H9 (cell line): ENCODE measurements around the gene ARL6IP6. TPM values are rescaled to one million over a fixed set of nuclear protein-coding genes. Genes with fewer than 3 reads are reported as not detected.

Source experiments
- DNase-seq: peaks from one replicate; pipeline ENCODE4 v3.0.0-alpha.2; 2017
- H2AFZ ChIP-seq: one replicate; pipeline ENCODE4 v1.6.1; 2013; ENCODE audit warnings: mild to moderate bottlenecking, low read length, control low read depth, moderate library complexity
- H2AK5ac ChIP-seq: 2 replicates; pipeline ENCODE4 v1.6.1; 2013; ENCODE audit warnings: low read length, control low read depth, mixed read lengths; ENCODE audit not compliant: insufficient read length
- H2BK120ac ChIP-seq: one replicate; pipeline ENCODE4 v1.6.1; 2013; ENCODE audit warnings: low read depth, mild to moderate bottlenecking, low read length, control low read depth, inconsistent platforms; ENCODE audit not compliant: poor library complexity, severe bottlenecking
- H2BK12ac ChIP-seq: 2 replicates; pipeline ENCODE4 v1.6.1; 2013; ENCODE audit warnings: low read length, control low read depth, mixed read lengths, low read depth; ENCODE audit not compliant: insufficient read length
- H2BK15ac ChIP-seq: 2 replicates; pipeline ENCODE4 v1.6.1; 2013; ENCODE audit warnings: low read depth, low read length, control low read depth
- H2BK20ac ChIP-seq: one replicate; pipeline ENCODE4 v1.6.1; 2013; ENCODE audit warnings: low read depth, mild to moderate bottlenecking, low read length, control low read depth, inconsistent platforms; ENCODE audit not compliant: poor library complexity, severe bottlenecking
- H2BK5ac ChIP-seq: 2 replicates; pipeline ENCODE4 v1.6.1; 2013; ENCODE audit warnings: low read length, control low read depth, mixed read lengths; ENCODE audit not compliant: insufficient read length
- H3K14ac ChIP-seq: 2 replicates; pipeline ENCODE4 v1.6.1; 2013; ENCODE audit warnings: low read length, control low read depth; ENCODE audit not compliant: insufficient read depth
- H3K18ac ChIP-seq: 2 replicates; pipeline ENCODE4 v1.6.1; 2013; ENCODE audit warnings: low read depth, mild to moderate bottlenecking, mixed read lengths, low read length, control low read depth; ENCODE audit not compliant: insufficient read length
- H3K23ac ChIP-seq: 2 replicates; pipeline ENCODE4 v1.6.1; 2013; ENCODE audit warnings: low read length, control low read depth, mixed read lengths, low read depth; ENCODE audit not compliant: insufficient read length
- H3K23me2 ChIP-seq: 2 replicates; pipeline ENCODE4 v1.6.1; 2013; ENCODE audit warnings: low read depth, mild to moderate bottlenecking, mixed read lengths, low read length, control low read depth; ENCODE audit not compliant: insufficient read length, poor library complexity, severe bottlenecking
- H3K27ac ChIP-seq: 2 replicates; pipeline ENCODE4 v1.5.1; 2013; ENCODE audit warnings: low read length, control low read depth, mixed read lengths, low read depth; ENCODE audit not compliant: insufficient read length
- H3K27me3 ChIP-seq: 2 replicates; pipeline ENCODE4 v1.6.1; 2013; ENCODE audit warnings: low read length, control low read depth, inconsistent platforms; ENCODE audit not compliant: insufficient read depth
- H3K4ac ChIP-seq: 2 replicates; pipeline ENCODE4 v1.6.1; 2013; ENCODE audit warnings: low read depth, mild to moderate bottlenecking, control low read depth, inconsistent platforms, low read length, moderate library complexity
- H3K4me1 ChIP-seq: 2 replicates; pipeline ENCODE4 v1.6.1; 2013; ENCODE audit warnings: low read length, control low read depth, inconsistent platforms; ENCODE audit not compliant: insufficient read depth
- H3K4me2 ChIP-seq: 2 replicates; pipeline ENCODE4 v1.6.1; 2013; ENCODE audit warnings: low read length, control low read depth, mixed read lengths; ENCODE audit not compliant: insufficient read length, insufficient read depth
- H3K56ac ChIP-seq: 2 replicates; pipeline ENCODE4 v1.6.1; 2013; ENCODE audit warnings: low read depth, mild to moderate bottlenecking, mixed read lengths, low read length, control low read depth; ENCODE audit not compliant: insufficient read length
- H3K79me1 ChIP-seq: 2 replicates; pipeline ENCODE4 v1.6.1; 2013; ENCODE audit warnings: low read depth, mild to moderate bottlenecking, moderate library complexity, low read length, control low read depth, inconsistent platforms; ENCODE audit not compliant: insufficient read depth, poor library complexity, severe bottlenecking
- H3K79me2 ChIP-seq: 2 replicates; pipeline ENCODE4 v1.6.1; 2013; ENCODE audit warnings: low read length, control low read depth, inconsistent platforms; ENCODE audit not compliant: insufficient read depth
- H3K9ac ChIP-seq: 2 replicates; pipeline ENCODE4 v1.6.1; 2013; ENCODE audit warnings: low read length, control low read depth, mixed read lengths; ENCODE audit not compliant: insufficient read length; ENCODE audit errors: extremely low read depth
- H3K9me3 ChIP-seq: one replicate; pipeline ENCODE4 v1.6.1; 2013; ENCODE audit warnings: low read depth, low read length, inconsistent platforms; ENCODE audit not compliant: control insufficient read depth
- H3T11ph ChIP-seq: one replicate; pipeline ENCODE4 v1.6.1; 2013; ENCODE audit warnings: mild to moderate bottlenecking, low read length, control low read depth, inconsistent platforms
- H4K20me1 ChIP-seq: one replicate; pipeline ENCODE4 v1.6.1; 2013; ENCODE audit not compliant: control insufficient read depth, insufficient read length, insufficient read depth
- H4K5ac ChIP-seq: 2 replicates; pipeline ENCODE4 v1.6.1; 2013; ENCODE audit warnings: low read depth, mild to moderate bottlenecking, mixed read lengths, low read length, control low read depth; ENCODE audit not compliant: insufficient read length
- H4K8ac ChIP-seq: replicated peaks from 2 replicates; pipeline ENCODE4 v1.6.1; 2013; ENCODE audit warnings: low read length, control low read depth, mixed read lengths, low read depth; ENCODE audit not compliant: insufficient read length
- H4K91ac ChIP-seq: 2 replicates; pipeline ENCODE4 v1.6.1; 2013; ENCODE audit warnings: low read depth, mild to moderate bottlenecking, moderate library complexity, mixed read lengths, low read length, control low read depth; ENCODE audit not compliant: insufficient read length
- H3K27ac Mint-ChIP-seq, 3 experiments: 2 replicates in 2 of 3; 3 replicates in 1 of 3; pipeline ENCODE4 v1.8.0; 2020 to 2021; ENCODE audit warnings: mixed read lengths in 3 of 3, mild to moderate bottlenecking in 1 of 3, moderate library complexity in 1 of 3
- H3K27me3 Mint-ChIP-seq: 2 replicates; pipeline ENCODE4 v1.8.0; 2021; ENCODE audit warnings: low read depth, mild to moderate bottlenecking, moderate library complexity, mixed read lengths
- H3K36me3 Mint-ChIP-seq, 3 experiments: 2 replicates in 2 of 3; 3 replicates in 1 of 3; pipeline ENCODE4 v1.8.0; 2020 to 2021; ENCODE audit warnings: low read depth in 3 of 3, mixed read lengths in 3 of 3; ENCODE audit not compliant: insufficient read depth in 1 of 3
- H3K4me1 Mint-ChIP-seq, 2 experiments: 2 replicates each; pipeline ENCODE4 v1.8.0; 2020; ENCODE audit warnings: mixed read lengths in 2 of 2
- H3K4me3 Mint-ChIP-seq, 2 experiments: 2 replicates in 1 of 2; 3 replicates in 1 of 2; pipeline ENCODE4 v1.8.0; 2020 to 2021; ENCODE audit warnings: mild to moderate bottlenecking in 2 of 2, mixed read lengths in 2 of 2, moderate library complexity in 1 of 2
- H3K9me3 Mint-ChIP-seq, 2 experiments: 2 replicates in 1 of 2; 3 replicates in 1 of 2; pipeline ENCODE4 v1.8.0; 2020; ENCODE audit warnings: mild to moderate bottlenecking in 2 of 2, mixed read lengths in 2 of 2, moderate library complexity in 1 of 2
- CTCF ChIP-seq: fragments of 200-600 bp; sonication (generic); conservative IDR thresholded peaks from 3 replicates; pipeline ENCODE4 v1.8.0; 2021; ENCODE audit warnings: antibody characterized with exemption, mild to moderate bottlenecking
- total RNA-seq: library from RNA; stranded (reverse); gene quantifications from 2 replicates; pipeline ENCODE4 v1.2.1, GENCODE V29; 2021

The ARL6IP6 gene
- total RNA-seq, 1 experiment from 2014 or later: 27.3 TPM

- Mint-ChIP-seq H3K36me3 (peaks cover 56 to 74% (median 71%) of the 10 kb centered on the region in 3 experiments), H3K9me3 (peaks cover 0 to 5% of the 10 kb centered on the region in 2 experiments; a peak in 3 of 5 replicates)
Observed at GRCh38 chr2:152686321-152686720, 32.1 kb upstream of the ARL6IP6 start.

More at GRCh38 chr2:152686321-152686720, 32.1 kb upstream of the ARL6IP6 start:
- H4K5ac ChIP-seq: no peak overlapping the region
- no peak overlapping the region for H3K14ac ChIP-seq
- Mint-ChIP-seq H3K4me1 (no peaks in the 10 kb centered on the region), H3K27me3 (no peaks in the 10 kb centered on the region), H3K27ac (no peak overlapping the region), H3K4me3 (no peak overlapping the region)
- H2BK12ac ChIP-seq: no peak overlapping the region
- no peak for TF ChIP-seq CTCF
- H4K8ac ChIP-seq: no peak overlapping the region
- H3K4ac ChIP-seq: no peak overlapping the region
- H3K9ac ChIP-seq: no peak overlapping the region
- no peak overlapping the region for H3K18ac ChIP-seq
- no peak for DNase-seq
- no peak overlapping the region for H3K23ac ChIP-seq
- no peak overlapping the region for H4K91ac ChIP-seq
- H3K79me1 ChIP-seq: peaks cover 3% of the 10 kb centered on the region
- no peaks in the 10 kb centered on the region for H3K4me1 ChIP-seq
- H3K4me2 ChIP-seq: no peak overlapping the region
- no peak overlapping the region for H2BK120ac ChIP-seq
- no peak overlapping the region for H3K56ac ChIP-seq
- H2AFZ ChIP-seq: no peak overlapping the region
- H4K20me1 ChIP-seq: no peaks in the 10 kb centered on the region
- H3K23me2 ChIP-seq: no peaks in the 10 kb centered on the region
- H3K9me3 ChIP-seq: no peaks in the 10 kb centered on the region
- no peak overlapping the region for H3T11ph ChIP-seq
- H3K27ac ChIP-seq: no peak overlapping the region
- no peak overlapping the region for H2BK20ac ChIP-seq
- no peak overlapping the region for H2AK5ac ChIP-seq
- H3K27me3 ChIP-seq: no peaks in the 10 kb centered on the region
- no peak overlapping the region for H2BK5ac ChIP-seq
- no peaks in the 10 kb centered on the region; the same call in 1 of the 2 replicates for H3K79me2 ChIP-seq
- no peak overlapping the region for H2BK15ac ChIP-seq
